ENCODE results near the gene MFSD1. TPM values are rescaled to one million over a fixed set of nuclear protein-coding genes. Genes with fewer than 3 reads are reported as not detected.

Gene MFSD1
- polyA plus RNA-seq: 66.6 TPM

- Mint-ChIP-seq H3K27ac (peak within 1 kb of the TSS; percentile 93 to 98 (median 95)), H3K4me3 (peak within 1 kb of the TSS; percentile 94 to 99 (median 98)), H3K36me3 (peaks cover 2% of the 10 kb centered on the region), H3K9me3 (no peaks in the 10 kb centered on the region), H3K4me1 (peaks cover 8 to 32% (median 30%) of the 10 kb centered on the region in 3 donors), H3K27me3 (no peaks in the 10 kb centered on the region)
Observed at GRCh38 chr3:158801696-158802408, at the start of gene MFSD1. MFSD1 (plus strand) TSS chr3:158802054; CDS start chr3:158802153, 99 bp downstream.

GRCh38 chr3:158753854-158754253, 48.0 kb upstream of the MFSD1 start:
- Mint-ChIP-seq H3K4me3 (no peak overlapping the region), H3K9me3 (no peaks in the 10 kb centered on the region), H3K36me3 (peaks cover 6% of the 10 kb centered on the region), H3K4me1 (peaks cover 0 to 3% (median 0%) of the 10 kb centered on the region in 3 donors), H3K27ac (no peak overlapping the region), H3K27me3 (no peaks in the 10 kb centered on the region)

- H3K4me1 Mint-ChIP-seq: peaks cover 0 to 3% (median 0%) of the 10 kb centered on the region in 3 donors
- H3K4me3 Mint-ChIP-seq: no peak overlapping the region
- H3K36me3 Mint-ChIP-seq: peaks cover 3% of the 10 kb centered on the region
- H3K9me3 Mint-ChIP-seq: no peaks in the 10 kb centered on the region
- H3K27ac Mint-ChIP-seq: no peak overlapping the region
- H3K27me3 Mint-ChIP-seq: no peaks in the 10 kb centered on the region
Observed at GRCh38 chr3:158755421-158755820, 46.4 kb upstream of the MFSD1 start.

GRCh38 chr3:158761350-158761749, 40.5 kb upstream of the MFSD1 start:
- no peaks in the 10 kb centered on the region for H3K27me3 Mint-ChIP-seq
- no peak overlapping the region for H3K27ac Mint-ChIP-seq
- no peaks in the 10 kb centered on the region for H3K4me1 Mint-ChIP-seq
- no peak overlapping the region for H3K4me3 Mint-ChIP-seq
- H3K9me3 Mint-ChIP-seq: no peaks in the 10 kb centered on the region
- H3K36me3 Mint-ChIP-seq: peaks cover 3% of the 10 kb centered on the region

GRCh38 chr3:158762701-158763100, 39.2 kb upstream of the MFSD1 start:
- Mint-ChIP-seq H3K36me3 (peaks cover 3% of the 10 kb centered on the region), H3K4me3 (no peak overlapping the region), H3K4me1 (no peaks in the 10 kb centered on the region), H3K27ac (no peak overlapping the region), H3K9me3 (no peaks in the 10 kb centered on the region), H3K27me3 (no peaks in the 10 kb centered on the region)

GRCh38 chr3:158763421-158763820, 38.4 kb upstream of the MFSD1 start:
- H3K4me1 Mint-ChIP-seq: no peaks in the 10 kb centered on the region
- no peak overlapping the region for H3K27ac Mint-ChIP-seq

GRCh38 chr3:158765518-158766205, 36.2 kb upstream of the MFSD1 start:
- Mint-ChIP-seq H3K4me1 (no peaks in the 10 kb centered on the region), H3K4me3 (no peak overlapping the region), H3K27ac (peak overlapping the region in 1 of 3 donors; percentile 16), H3K36me3 (peaks cover 4% of the 10 kb centered on the region), H3K27me3 (no peaks in the 10 kb centered on the region), H3K9me3 (no peaks in the 10 kb centered on the region)

More at GRCh38 chr3:158763421-158763820, 38.4 kb upstream of the MFSD1 start:
- H3K9me3 Mint-ChIP-seq: no peaks in the 10 kb centered on the region
- H3K4me3 Mint-ChIP-seq: no peak overlapping the region
- peaks cover 3% of the 10 kb centered on the region for H3K36me3 Mint-ChIP-seq
- H3K27me3 Mint-ChIP-seq: no peaks in the 10 kb centered on the region

- H3K4me3 Mint-ChIP-seq: no peak overlapping the region
- H3K27ac Mint-ChIP-seq: peak overlapping the region in 1 of 3 donors; percentile 16
- no peaks in the 10 kb centered on the region for H3K27me3 Mint-ChIP-seq
- no peaks in the 10 kb centered on the region for H3K9me3 Mint-ChIP-seq
- H3K36me3 Mint-ChIP-seq: peaks cover 4% of the 10 kb centered on the region
- no peaks in the 10 kb centered on the region for H3K4me1 Mint-ChIP-seq
Observed at GRCh38 chr3:158766364-158766763, 35.5 kb upstream of the MFSD1 start.

GRCh38 chr3:158768361-158768787, 33.5 kb upstream of the MFSD1 start:
- Mint-ChIP-seq H3K27me3 (no peaks in the 10 kb centered on the region), H3K36me3 (peaks cover 4% of the 10 kb centered on the region), H3K27ac (no peak overlapping the region), H3K4me3 (no peak overlapping the region), H3K4me1 (no peaks in the 10 kb centered on the region), H3K9me3 (no peaks in the 10 kb centered on the region)

- no peaks in the 10 kb centered on the region for H3K27me3 Mint-ChIP-seq
- no peak overlapping the region for H3K4me3 Mint-ChIP-seq
- no peaks in the 10 kb centered on the region for H3K4me1 Mint-ChIP-seq
- peaks cover 6% of the 10 kb centered on the region for H3K36me3 Mint-ChIP-seq
- no peak overlapping the region for H3K27ac Mint-ChIP-seq
- H3K9me3 Mint-ChIP-seq: no peaks in the 10 kb centered on the region
Observed at GRCh38 chr3:158768881-158769543, 32.8 kb upstream of the MFSD1 start.

- Mint-ChIP-seq H3K27me3 (no peaks in the 10 kb centered on the region), H3K4me3 (no peak overlapping the region), H3K9me3 (no peaks in the 10 kb centered on the region), H3K27ac (no peak overlapping the region), H3K36me3 (peaks cover 6% of the 10 kb centered on the region), H3K4me1 (no peaks in the 10 kb centered on the region)
Observed at GRCh38 chr3:158769549-158769948, 32.3 kb upstream of the MFSD1 start.

GRCh38 chr3:158769952-158770740, 31.7 kb upstream of the MFSD1 start:
- Mint-ChIP-seq H3K27ac (no peak overlapping the region), H3K4me3 (no peak overlapping the region), H3K36me3 (peaks cover 6% of the 10 kb centered on the region), H3K9me3 (no peaks in the 10 kb centered on the region), H3K27me3 (no peaks in the 10 kb centered on the region), H3K4me1 (no peaks in the 10 kb centered on the region)

- Mint-ChIP-seq H3K4me3 (no peak overlapping the region), H3K9me3 (no peaks in the 10 kb centered on the region), H3K27me3 (no peaks in the 10 kb centered on the region), H3K4me1 (peaks cover 0 to 2% (median 0%) of the 10 kb centered on the region in 3 donors), H3K36me3 (peaks cover 10% of the 10 kb centered on the region), H3K27ac (no peak overlapping the region)
Observed at GRCh38 chr3:158770741-158771350, 31.0 kb upstream of the MFSD1 start.

- Mint-ChIP-seq H3K27ac (no peak overlapping the region), H3K4me3 (no peak overlapping the region), H3K27me3 (no peaks in the 10 kb centered on the region), H3K4me1 (peaks cover 0 to 2% (median 0%) of the 10 kb centered on the region in 3 donors), H3K36me3 (peaks cover 7% of the 10 kb centered on the region), H3K9me3 (no peaks in the 10 kb centered on the region)
Observed at GRCh38 chr3:158771577-158771976, 30.3 kb upstream of the MFSD1 start.

Measured in IgD-negative memory B cell (primary cell).